Loucy (cell line): ENCODE results near the gene CHCHD6.

Source experiments
- H2AFZ ChIP-seq: fragments of 200-600 bp; sonication (generic); 2 replicates; pipeline ENCODE4 v1.6.0; 2016; ENCODE audit warnings: antibody characterized with exemption, mild to moderate bottlenecking, low read length, moderate library complexity
- H3F3A ChIP-seq: fragments of 200-600 bp; 2 replicates; pipeline ENCODE4 v1.6.0; 2016; ENCODE audit warnings: antibody characterized with exemption, low read depth, mild to moderate bottlenecking
- H3K27me3 ChIP-seq: fragments of 200-600 bp; sonication (generic); 2 replicates; pipeline ENCODE4 v1.6.1; 2014; ENCODE audit warnings: low read length, mild to moderate bottlenecking; ENCODE audit not compliant: insufficient read depth, poor library complexity, severe bottlenecking
- H3K36me3 ChIP-seq: fragments of 200-600 bp; sonication (generic); 2 replicates; pipeline ENCODE4 v1.6.1; 2016; ENCODE audit warnings: low read length; ENCODE audit not compliant: insufficient read depth
- H3K4me1 ChIP-seq: fragments of 200-600 bp; sonication (generic); 2 replicates; pipeline ENCODE4 v1.5.1; 2014; ENCODE audit warnings: low read length, mild to moderate bottlenecking; ENCODE audit not compliant: insufficient read depth, poor library complexity, severe bottlenecking
- H3K4me2 ChIP-seq: fragments of 200-600 bp; sonication (generic); 2 replicates; pipeline ENCODE4 v1.6.0; 2014; ENCODE audit warnings: antibody characterized with exemption, low read length, low read depth, mild to moderate bottlenecking; ENCODE audit not compliant: poor library complexity, severe bottlenecking
- H3K4me3 ChIP-seq: fragments of 200-600 bp; sonication (generic); 2 replicates; pipeline ENCODE4 v1.5.1; 2014; ENCODE audit warnings: low read length, mild to moderate bottlenecking, mixed read lengths; ENCODE audit not compliant: poor library complexity, severe bottlenecking
- H3K79me2 ChIP-seq: fragments of 200-600 bp; sonication (generic); 2 replicates; pipeline ENCODE4 v1.6.1; 2014; ENCODE audit warnings: low read length; ENCODE audit not compliant: insufficient read depth
- H3K9ac ChIP-seq: fragments of 200-600 bp; sonication (generic); 2 replicates; pipeline ENCODE4 v1.6.0; 2014; ENCODE audit warnings: mild to moderate bottlenecking, low read depth, low read length, moderate library complexity; ENCODE audit not compliant: poor library complexity, severe bottlenecking
- H3K9me2 ChIP-seq: fragments of 200-600 bp; sonication (generic); replicated peaks from 2 replicates; pipeline ENCODE4 v1.6.1; 2016; ENCODE audit warnings: low read depth, low read length, mixed read lengths
- H3K9me3 ChIP-seq: fragments of 200-600 bp; sonication (generic); 2 replicates; pipeline ENCODE4 v1.6.1; 2014; ENCODE audit warnings: mild to moderate bottlenecking, antibody characterized with exemption, low read length, low read depth; ENCODE audit not compliant: insufficient read depth
- H4K20me1 ChIP-seq: fragments of 200-600 bp; sonication (generic); 2 replicates; pipeline ENCODE4 v1.6.0; 2014; ENCODE audit warnings: antibody characterized with exemption, low read length, mild to moderate bottlenecking; ENCODE audit not compliant: insufficient read depth, poor library complexity, severe bottlenecking
- EZH2phosphoT487 ChIP-seq: fragments of 200-600 bp; IDR thresholded peaks from 2 replicates; pipeline ENCODE4 v1.6.1; 2018; ENCODE audit warnings: antibody characterized with exemption, mild to moderate bottlenecking, moderate library complexity, borderline replicate concordance
- TF ChIP-seq, protein P1 (sequence below): fragments of 200-600 bp; sonication (generic); conservative IDR thresholded peaks from 2 replicates; pipeline ENCODE4 v1.5.1; 2014; ENCODE audit warnings: mild to moderate bottlenecking, antibody characterized with exemption, low read length

Gene CHCHD6

DNA sequence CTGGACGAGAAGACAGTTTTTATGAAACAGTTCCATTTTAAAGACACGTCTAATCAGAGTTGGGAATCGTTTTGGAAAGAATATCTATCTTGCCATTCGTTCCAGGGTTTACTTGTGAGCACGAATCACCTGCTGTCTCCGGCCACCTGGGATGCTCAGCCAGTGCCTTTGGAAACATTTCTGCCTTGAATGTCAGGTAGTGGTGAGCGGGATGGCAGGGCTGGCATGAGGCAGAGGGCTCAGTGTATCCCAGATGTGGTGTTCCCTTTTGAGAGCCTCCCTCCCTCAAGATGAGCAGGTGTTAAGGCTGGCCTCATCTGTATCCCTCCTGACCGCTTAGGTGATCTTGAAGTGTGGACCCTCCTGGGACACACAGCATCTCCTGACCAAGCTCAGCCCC is 231.0 kb downstream of the CHCHD6 start:
- no peaks in the 10 kb centered on the region for H3K9me2 ChIP-seq
- no peaks in the 10 kb centered on the region for H3K36me3 ChIP-seq
- H3K4me1 ChIP-seq: no peaks in the 10 kb centered on the region
- H2AFZ ChIP-seq: no peak overlapping the region
- no peaks in the 10 kb centered on the region for H3F3A ChIP-seq
- H3K9ac ChIP-seq: no peak overlapping the region
- TF ChIP-seq, protein P1, sequence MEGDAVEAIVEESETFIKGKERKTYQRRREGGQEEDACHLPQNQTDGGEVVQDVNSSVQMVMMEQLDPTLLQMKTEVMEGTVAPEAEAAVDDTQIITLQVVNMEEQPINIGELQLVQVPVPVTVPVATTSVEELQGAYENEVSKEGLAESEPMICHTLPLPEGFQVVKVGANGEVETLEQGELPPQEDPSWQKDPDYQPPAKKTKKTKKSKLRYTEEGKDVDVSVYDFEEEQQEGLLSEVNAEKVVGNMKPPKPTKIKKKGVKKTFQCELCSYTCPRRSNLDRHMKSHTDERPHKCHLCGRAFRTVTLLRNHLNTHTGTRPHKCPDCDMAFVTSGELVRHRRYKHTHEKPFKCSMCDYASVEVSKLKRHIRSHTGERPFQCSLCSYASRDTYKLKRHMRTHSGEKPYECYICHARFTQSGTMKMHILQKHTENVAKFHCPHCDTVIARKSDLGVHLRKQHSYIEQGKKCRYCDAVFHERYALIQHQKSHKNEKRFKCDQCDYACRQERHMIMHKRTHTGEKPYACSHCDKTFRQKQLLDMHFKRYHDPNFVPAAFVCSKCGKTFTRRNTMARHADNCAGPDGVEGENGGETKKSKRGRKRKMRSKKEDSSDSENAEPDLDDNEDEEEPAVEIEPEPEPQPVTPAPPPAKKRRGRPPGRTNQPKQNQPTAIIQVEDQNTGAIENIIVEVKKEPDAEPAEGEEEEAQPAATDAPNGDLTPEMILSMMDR: no peak
- TF ChIP-seq EZH2phosphoT487: no peak
- no peak overlapping the region for H3K4me3 ChIP-seq
- no peaks in the 10 kb centered on the region for H4K20me1 ChIP-seq
- H3K4me2 ChIP-seq: no peak overlapping the region
- H3K27me3 ChIP-seq: no peaks in the 10 kb centered on the region
- H3K9me3 ChIP-seq: no peaks in the 10 kb centered on the region
- H3K79me2 ChIP-seq: no peaks in the 10 kb centered on the region

DNA sequence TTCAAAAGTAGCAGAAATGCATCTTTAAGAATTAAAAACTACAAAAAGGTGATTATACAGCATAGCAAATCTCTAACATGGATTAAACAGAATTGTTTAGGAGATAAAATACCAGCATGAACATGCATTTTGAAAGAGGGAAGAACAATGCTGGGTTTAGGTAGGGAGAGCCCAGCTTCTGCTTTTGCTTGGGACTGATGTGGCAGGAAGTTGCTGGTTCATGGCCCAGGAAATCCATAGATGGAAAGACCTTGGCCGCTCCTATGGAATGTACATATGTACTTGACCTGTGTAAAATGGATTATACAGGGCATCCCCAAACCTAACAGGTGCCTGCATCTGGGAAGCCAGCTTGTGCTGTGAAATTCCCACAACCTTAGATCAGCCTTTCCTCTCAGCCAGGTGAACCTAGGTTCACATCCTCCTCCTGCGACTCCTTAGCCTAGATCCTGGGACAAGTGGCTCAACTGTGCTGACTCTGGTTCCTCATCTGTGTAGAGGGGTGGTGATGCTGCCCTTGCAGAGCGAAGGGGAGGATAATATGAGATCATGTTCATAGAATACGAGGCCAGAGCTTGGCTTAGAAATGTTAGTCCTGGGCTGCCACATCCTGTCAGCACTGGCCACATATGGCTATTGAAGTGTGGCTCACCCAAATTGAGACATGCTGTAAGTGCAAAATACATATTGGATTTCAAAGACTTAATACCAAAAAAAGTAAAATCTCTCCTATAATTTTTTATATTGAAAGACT is 231.9 kb downstream of the CHCHD6 start:
- H3K9ac ChIP-seq: no peak overlapping the region
- no peaks in the 10 kb centered on the region for H3K79me2 ChIP-seq
- H2AFZ ChIP-seq: no peak overlapping the region
- H3F3A ChIP-seq: no peaks in the 10 kb centered on the region
- H3K4me1 ChIP-seq: no peaks in the 10 kb centered on the region
- no peaks in the 10 kb centered on the region for H3K27me3 ChIP-seq
- H4K20me1 ChIP-seq: no peaks in the 10 kb centered on the region
- no peak overlapping the region for H3K4me3 ChIP-seq
- no peak overlapping the region for H3K4me2 ChIP-seq
- H3K9me3 ChIP-seq: no peaks in the 10 kb centered on the region
- TF ChIP-seq, protein P1: no peak
- TF ChIP-seq EZH2phosphoT487: no peak
- H3K36me3 ChIP-seq: no peaks in the 10 kb centered on the region
- no peaks in the 10 kb centered on the region for H3K9me2 ChIP-seq

DNA sequence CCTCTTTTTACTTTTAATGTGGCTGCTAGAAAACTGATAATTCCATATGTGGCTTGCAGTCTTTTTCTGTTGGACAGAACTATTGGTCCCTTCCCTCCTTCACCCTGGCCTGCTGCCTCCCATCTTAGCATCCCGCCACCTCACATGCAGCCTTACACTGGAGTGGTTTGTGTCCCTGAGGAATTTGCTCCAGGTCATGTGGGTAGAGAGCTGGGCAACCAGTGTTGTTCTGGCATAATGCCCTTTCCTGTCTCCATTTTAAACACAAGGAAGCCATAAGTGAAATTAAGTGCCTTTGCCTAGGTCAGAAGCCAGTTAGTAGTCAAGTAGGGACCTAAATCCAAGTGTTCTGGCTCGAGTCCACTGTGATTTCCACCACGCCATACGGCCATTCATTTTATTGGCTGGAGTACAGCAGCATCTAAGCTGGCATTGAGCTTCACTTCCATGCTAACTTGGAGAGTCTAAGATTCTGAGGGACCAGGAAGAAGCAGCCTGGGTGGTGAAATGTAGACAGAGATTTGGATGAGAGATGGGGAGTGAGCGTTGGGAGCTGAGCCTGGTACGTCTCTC is 232.9 kb downstream of the CHCHD6 start:
- H4K20me1 ChIP-seq: no peaks in the 10 kb centered on the region
- H3K79me2 ChIP-seq: no peaks in the 10 kb centered on the region
- H3K9ac ChIP-seq: no peak overlapping the region
- H3K27me3 ChIP-seq: no peaks in the 10 kb centered on the region
- H3F3A ChIP-seq: no peaks in the 10 kb centered on the region
- H3K4me2 ChIP-seq: no peak overlapping the region
- H3K36me3 ChIP-seq: no peaks in the 10 kb centered on the region
- no peaks in the 10 kb centered on the region for H3K4me1 ChIP-seq
- H2AFZ ChIP-seq: no peak overlapping the region
- H3K4me3 ChIP-seq: no peak overlapping the region
- TF ChIP-seq, protein P1: no peak
- no peak for TF ChIP-seq EZH2phosphoT487
- no peaks in the 10 kb centered on the region for H3K9me3 ChIP-seq
- no peaks in the 10 kb centered on the region for H3K9me2 ChIP-seq
